Measurements from ENCODE around the gene SYPL2.

DNA sequence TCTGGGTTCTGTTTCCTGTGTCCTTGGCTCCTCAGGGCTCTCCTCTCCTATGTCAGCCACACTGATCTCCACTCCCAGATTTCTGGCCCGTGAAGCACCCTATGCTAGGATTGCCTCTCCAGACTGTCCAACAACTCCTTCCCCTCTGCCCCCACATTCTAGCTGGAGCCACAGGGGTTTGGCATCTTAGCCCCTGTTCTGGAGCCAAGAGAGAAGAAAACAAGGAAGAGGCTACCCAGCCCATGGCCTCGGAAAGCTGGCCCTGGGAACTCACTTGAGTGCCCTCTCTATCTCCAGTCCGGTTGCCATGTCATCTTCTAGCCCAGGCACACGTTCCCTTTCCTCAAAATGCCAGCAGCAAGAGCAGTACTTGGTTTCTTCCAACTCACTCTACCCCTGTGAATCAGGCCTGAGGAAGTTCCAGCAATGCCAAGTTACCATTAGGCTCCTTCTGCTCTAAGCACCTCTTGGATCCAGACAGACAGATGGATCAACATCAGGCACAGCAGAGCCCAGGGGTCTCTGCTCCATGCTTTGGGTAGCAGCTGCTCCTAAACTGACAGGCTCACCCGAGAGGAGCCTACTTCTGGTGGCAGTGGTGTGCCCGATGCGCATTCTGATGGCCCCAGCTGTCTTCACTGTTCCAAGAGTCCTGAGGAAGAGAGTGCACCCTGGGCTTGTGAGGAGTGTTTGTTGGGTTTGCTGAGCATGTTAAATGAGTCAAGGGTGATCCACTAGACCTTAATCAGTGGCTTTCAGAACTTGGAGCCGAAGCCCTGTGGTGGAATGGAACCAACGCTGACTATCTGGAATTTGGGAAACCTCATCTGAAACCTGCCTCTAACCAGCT is 61.7 kb downstream of the SYPL2 start:
- no peak for TF ChIP-seq POLR2A (IDR thresholded peaks at IDR 0.05; ENCODE audit: low read depth, low read length)
- no peak for TF ChIP-seq TAF1 (IDR thresholded peaks at IDR 0.05; ENCODE audit: borderline replicate concordance, low read depth, low read length)
